GM04504 (cell line): ENCODE data around the gene ZBTB7A.

Experiments
- DNase-seq: peaks from one replicate; pipeline ENCODE4 v3.0.0-alpha.2; 2012; ENCODE audit warnings: low read depth

The ZBTB7A gene

DNA sequence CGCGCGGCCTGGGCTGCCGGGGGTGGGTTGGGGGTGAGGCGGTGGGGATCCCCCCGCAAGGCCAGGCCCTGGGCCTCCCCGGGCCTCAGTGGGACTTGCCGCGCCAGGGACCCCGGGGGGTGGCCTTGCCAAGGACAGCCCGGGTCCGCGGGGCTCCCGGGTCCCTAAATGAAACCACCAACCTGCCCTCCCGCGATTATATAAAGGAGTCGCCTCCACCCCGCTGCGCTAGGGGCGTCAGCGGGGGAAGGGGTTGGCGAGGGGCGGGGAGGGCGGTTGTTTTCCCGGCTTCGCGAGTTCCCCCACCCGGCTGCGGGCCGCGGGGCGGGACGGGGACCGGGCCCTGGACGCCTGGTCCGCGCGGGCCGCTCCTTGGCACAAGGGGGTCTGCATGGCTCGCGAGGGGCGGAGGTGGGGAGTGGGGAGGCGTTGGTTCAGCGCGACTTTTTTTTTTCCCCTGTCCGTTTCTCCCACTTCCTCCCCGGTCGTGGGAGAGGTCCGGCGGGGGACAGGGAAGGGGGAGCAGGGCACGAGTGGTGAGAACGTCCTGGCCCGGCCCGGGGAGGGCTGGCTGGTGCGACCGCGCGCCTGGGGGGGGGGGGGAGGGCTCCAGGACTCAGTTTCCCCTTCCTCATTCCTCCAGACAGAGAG is 822 bp upstream of the ZBTB7A start:
- no peak for DNase-seq

DNA sequence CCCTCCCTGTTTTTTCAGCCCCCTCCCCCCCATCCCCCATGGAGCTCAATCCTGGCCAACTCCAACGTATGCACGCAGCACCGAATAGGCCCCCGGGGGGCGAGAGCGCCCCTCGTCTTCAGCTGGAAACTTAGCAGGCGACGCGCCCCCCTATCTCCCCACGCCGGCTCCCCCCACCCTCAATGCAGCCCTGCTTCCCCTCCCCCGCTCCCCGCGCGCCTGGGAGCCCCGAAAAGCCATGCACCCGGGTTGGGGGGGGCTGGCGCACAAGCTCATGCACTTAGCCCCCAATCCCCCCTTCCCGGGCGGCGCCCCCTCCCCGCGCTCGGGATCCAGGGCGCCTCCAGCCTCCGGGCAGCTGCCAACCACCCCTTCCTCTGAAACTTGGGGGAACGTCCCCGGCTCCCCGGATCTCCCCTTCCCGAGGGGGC is 508 bp downstream of the ZBTB7A start:
- DNase-seq: no peak

GRCh38 chr19:4065430-4066175 is 1.1 kb downstream of the ZBTB7A start:
- peak; percentile 92 for DNase-seq

- DNase-seq: no peak
Measured at GRCh38 chr19:4064496-4065260, 2.0 kb downstream of the ZBTB7A start.

GRCh38 chr19:4064149-4064495 is 2.6 kb downstream of the ZBTB7A start:
- no peak for DNase-seq

DNA sequence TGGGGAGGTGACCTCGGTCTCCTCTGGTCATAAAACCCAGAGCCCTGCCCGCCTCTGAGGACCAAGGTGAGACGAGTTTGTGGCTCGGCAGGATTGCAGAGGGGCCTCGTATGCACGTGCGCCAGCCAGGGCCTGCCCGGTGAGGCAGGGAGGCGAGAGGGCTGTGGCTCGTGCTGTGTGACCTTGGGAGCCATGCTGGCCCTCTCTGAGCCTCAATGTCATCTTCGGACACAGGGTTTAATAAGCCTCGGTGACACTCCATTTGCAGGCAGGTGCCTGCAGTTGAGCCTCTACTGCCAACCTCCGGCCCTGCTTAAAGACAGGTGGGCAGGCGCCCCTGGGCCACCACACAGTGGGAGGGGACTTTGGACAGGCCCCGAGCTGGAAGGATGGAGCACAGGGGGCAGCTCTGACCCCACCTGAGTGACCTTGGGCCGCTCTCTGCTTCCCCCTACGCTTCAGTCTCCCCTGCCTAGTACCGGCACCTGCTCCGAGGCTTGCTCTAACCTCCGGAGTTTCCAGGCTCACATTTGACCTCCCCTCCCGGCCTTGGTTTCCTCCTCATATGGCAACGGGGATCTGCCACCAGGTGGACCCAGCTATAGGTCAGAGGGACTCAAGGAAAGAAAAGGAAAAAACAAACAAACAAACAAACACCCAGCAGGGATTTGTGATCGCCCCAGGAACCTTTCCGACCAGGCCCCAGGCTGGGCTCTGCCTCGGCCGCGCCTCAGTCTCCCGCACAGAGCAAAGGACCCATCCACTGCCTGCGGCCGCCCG is 3.1 kb downstream of the ZBTB7A start:
- DNase-seq: no peak

DNA sequence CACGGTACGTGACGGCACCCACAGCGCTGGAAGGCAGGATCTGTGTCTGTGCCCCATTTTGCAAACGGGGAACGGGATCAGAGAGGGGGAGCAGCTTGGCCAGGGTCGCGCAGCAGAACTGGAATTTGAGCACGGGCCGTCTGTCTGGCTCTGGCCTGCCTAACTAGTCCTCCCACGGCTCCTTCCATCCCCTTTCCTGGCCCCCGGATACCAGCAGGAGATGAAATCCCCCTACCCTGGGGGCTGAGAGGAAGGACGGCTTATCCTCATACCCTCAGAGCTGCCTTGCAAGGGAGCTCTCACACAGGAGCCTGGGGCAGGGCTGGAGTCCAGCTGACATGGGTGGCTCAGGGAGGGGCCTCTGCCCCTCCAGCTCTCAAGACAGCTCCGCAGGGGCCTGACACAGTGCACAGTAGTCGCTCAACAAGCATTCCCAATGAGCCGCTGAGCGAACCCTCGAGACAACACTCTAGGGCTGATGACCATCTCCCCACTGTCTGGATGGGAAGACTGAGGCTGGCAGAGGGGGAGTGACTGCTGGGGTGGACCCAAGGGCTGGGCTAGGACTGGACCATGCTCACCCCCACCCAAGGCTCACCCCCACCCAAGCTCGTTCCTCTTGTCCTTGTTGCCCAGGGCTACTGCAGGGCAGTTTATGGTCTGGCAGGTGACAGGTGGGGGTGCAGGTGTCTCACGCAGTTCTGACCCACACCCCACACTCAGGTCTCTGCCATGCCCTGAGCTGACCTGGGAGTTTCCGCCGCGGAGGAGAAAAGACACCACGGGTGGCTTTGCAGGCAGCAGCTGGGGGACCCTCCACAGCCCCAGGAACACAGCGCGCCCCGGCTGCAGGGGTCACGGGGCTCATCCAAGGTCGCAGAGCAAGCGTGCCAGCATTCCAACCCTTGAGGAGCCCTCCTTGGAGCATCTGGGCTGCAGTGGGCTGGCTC is 4.0 kb downstream of the ZBTB7A start:
- no peak for DNase-seq

DNA sequence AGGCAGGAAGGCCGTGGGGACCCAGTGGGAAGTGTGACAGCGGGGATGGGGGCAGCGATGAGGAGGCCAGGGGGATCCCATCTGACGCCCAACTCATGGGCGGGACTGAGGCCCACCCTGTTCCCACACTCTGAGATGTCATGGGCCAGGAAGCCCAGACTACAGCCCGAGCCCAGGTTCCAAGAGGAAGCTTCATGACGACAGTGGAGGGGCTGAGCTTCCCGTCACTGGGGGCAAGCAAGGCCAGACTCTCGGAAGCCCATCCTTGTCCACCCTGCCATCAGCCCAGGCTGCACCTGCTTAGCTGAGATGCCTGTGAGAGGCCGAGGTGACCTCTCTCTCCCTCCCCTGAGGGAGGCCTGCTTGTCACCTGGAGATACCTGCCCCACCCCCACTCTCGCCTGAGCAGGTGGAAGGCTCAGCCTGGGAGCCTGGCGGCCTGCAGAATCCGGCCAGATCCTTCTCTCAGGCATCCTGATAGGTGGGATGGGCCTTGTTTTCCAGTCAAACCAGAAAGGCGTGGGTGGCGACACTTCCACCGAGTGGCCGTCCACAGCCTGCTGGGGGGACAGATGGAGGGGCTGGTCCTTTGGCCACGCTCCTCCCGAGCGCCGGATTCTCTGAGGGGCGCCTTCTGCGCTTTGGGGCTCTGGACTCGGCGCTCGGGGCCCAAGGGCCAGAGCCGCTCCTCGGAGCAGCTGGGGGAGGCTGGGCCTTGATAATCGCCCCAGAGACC is 4.8 kb downstream of the ZBTB7A start:
- DNase-seq: no peak

DNA sequence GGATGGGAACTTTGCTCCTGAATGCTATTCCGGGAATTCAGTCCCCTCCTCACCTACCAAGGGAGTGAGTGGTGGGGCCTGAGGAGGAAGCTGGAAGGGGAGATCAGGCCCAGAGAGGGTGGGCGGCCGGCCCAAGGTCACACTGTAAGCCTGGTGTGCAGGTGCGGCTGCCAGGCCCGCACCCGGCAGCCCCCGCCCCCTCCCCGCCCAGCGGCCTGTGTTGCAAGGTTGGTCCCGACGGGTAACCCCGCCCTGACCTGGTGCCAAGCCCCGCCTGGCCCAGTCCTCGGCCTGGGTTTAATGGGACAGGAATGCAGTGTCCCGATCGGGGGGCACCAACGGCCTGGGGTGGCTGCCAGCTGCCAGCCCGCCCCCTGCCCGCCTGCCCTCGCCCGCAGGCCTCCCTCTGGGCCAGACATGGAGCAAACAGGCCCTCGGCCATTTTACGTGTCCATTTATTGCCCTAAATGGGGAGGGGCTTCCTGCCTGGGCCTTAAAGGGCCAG is 5.5 kb downstream of the ZBTB7A start:
- no peak for DNase-seq

DNA sequence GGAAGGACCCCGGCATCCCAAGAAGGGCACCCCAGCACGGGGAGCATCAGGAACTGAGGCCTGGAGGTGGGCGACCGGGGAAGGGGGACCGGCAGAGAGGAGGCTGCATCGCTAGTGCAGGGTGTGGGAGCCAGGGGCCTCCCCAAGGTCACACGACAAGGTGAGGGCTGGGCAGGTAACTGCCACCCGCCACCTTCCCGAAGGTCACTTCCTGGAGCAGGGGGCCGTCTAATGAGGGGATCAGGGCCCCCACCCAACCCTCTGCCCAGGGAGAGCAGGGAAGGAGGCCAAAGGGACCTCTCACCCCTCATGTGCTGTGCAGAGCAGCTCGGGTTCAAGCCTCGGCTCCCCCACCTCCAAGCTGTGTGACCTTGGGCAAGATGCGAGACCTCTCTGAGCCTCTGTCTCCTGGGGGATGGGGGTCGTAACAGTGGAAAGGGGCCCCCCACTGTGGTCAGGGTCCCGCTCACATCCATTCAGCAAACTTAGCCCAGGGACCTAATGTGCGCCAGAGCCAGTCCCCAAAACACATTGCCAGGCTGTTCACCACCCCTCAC is 6.0 kb downstream of the ZBTB7A start:
- no peak for DNase-seq

DNA sequence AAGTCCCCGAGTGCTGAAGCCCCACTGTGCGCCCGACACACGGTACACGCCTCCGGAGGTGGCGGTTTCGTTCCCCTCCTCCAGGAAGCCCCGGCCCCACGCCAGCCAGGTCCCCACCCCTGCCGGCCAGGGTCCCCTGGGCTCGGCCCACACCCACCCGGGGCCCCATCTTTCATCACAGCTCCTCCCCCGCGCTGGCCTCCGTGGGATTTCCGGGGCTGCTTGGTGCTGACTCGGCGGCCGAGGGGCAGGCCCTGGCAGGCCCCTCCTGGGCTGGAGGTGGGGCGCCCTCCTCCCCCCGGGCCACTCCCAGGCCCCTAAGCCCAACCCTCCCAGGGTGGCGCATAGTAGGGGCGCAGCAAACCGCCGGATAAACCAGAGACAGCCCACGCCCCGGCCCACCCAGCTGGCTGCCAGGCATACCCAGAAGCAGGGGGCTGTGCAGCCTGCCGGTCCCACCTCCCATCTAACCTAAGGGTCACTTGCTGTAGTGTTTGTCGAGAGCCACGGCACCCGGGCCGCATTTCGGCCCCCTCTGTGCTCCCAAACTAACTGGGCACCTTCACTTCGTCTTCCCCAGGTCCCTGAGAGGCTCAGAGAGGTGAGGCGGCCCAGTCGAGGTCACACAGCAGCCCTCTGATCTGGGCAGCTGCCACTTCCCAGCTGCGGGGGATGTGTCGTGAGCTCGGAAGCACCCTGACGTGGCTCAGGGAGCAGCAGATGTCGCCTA is 6.6 kb downstream of the ZBTB7A start:
- no peak for DNase-seq

DNA sequence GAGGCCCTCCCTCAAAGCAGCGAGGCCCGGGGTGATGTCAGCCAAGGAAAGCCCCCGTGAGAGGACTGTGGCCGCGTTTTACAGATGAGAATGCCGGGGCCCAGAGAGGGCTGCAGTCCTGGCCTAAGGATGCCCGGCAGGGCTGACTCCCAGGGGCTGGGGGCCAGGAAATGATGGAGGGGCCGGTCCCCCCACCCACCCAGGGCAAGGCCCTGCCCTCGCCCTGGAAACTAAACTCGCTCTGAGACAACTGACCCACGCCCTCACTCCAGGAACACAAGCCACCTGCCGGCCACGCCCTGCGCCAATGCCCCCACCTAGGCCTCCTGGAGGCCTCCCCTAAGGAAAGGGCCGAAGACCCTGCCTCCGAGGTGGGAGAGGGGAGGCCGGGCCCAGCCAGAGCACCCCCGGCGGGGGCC is 7.2 kb downstream of the ZBTB7A start:
- DNase-seq: no peak

- no peak for DNase-seq
Measured at GRCh38 chr19:4058693-4059452, 7.8 kb downstream of the ZBTB7A start.

- peak; percentile 87 for DNase-seq
Measured at GRCh38 chr19:4057931-4058692, 8.6 kb downstream of the ZBTB7A start.

DNA sequence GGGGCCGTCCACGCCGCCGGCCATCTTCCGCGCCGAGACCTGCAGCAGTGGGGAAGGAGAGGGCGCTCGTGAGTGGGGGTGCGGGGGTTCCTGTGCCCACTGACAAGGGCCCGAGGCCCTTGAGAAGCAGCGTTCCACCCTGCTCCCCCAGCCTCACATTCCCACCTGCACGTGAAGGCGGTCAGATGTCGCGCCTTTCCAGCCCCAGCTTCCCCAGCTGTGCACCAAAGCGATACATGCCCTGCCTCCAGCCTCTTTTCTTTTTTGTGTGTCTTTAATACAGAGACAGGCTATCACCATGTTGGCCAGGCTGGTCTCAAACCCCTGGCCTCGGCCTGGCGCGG is 11.5 kb downstream of the ZBTB7A start:
- no peak for DNase-seq

DNA sequence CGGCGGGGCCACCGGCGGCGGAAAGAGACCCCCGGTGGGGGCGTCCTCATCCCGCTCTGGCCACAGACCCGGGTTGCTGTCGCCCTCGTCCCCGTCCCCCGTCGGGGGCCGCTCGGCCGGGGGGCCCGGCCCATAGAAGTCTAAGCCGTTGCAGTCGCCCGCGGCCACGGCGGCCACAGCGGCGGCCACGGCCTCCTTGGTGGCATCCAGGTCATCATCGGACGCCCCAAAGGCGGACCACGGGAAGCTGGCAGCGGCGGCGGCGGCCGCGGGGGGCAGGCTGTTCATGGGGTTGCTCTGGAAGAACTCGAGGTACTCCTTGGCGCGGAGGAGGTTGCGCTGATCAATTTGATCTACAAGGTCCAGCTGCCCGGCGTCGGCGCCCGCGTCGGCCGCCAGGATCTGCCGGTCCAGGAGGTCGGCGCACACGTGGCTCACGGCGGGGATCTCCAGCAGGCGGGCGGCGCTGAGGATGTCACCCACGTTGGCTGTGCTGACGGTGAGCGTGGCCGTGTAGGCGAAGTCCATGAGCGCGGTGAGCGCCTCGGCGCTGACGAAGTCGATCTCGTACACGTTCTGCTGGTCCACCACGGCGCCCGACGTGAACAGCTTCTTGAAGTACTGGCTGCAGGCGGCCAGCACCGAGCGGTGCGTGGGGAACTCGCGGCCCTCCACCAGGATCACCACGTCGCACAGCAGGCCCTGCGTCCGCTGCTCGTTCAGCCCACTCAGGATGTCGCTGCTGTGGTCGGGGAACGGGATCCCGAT is 12.1 kb downstream of the ZBTB7A start:
- no peak for DNase-seq
